Uterus (tissue), 4 donors: ENCODE measurements around the gene ATRN. TPM values are rescaled to one million over a fixed set of nuclear protein-coding genes. Genes with fewer than 3 reads are reported as not detected.

Experiments
- DNase-seq, 2 donors: peaks; one replicate each; pipeline ENCODE4 v3.0.0-alpha.2; 2019 to 2020
- H3K27ac ChIP-seq, 2 donors: fragments of 200-600 bp; sonication (generic); 1 replicate in 1 of 2; 2 replicates in 1 of 2; pipeline ENCODE4 v1.5.1; 2016 to 2018
- H3K27me3 ChIP-seq, 2 donors: fragments of 200-600 bp; sonication (generic); one replicate each; pipeline ENCODE4 v1.5.1; 2018 to 2019; ENCODE audit warnings: control low read depth in 1 of 2
- H3K36me3 ChIP-seq, 2 donors: fragments of 200-600 bp; sonication (generic); one replicate each; pipeline ENCODE4 v1.5.1; 2019; ENCODE audit warnings: control low read depth in 1 of 2
- H3K4me1 ChIP-seq, 2 donors: fragments of 200-600 bp; sonication (generic); one replicate each; pipeline ENCODE4 v1.5.1; 2018 to 2019; ENCODE audit warnings: control low read depth in 1 of 2
- H3K4me3 ChIP-seq, 2 donors: fragments of 200-600 bp; sonication (generic); 1 replicate in 1 of 2; 2 replicates in 1 of 2; pipeline ENCODE4 v1.5.1; 2018 to 2019; ENCODE audit warnings: mild to moderate bottlenecking in 1 of 2
- H3K9me3 ChIP-seq, 2 donors: fragments of 200-600 bp; sonication (generic); one replicate each; pipeline ENCODE4 v1.5.1; 2019; ENCODE audit warnings: control low read depth in 1 of 2
- CTCF ChIP-seq, 4 experiments: fragments of 200-600 bp in 2 of 4; fragments of 450-650 bp in 2 of 4; sonication (generic) in 2 of 4; IDR thresholded peaks; one replicate each; pipeline ENCODE4 v1.5.1; 2016 to 2019; ENCODE audit warnings: antibody characterized with exemption in 4 of 4, mild to moderate bottlenecking in 2 of 4, moderate library complexity in 1 of 4
- POLR2A ChIP-seq, 2 donors: fragments of 450-650 bp; IDR thresholded peaks; one replicate each; pipeline ENCODE4 v1.6.1; 2016; ENCODE audit warnings: antibody characterized with exemption in 2 of 2, mild to moderate bottlenecking in 1 of 2, moderate library complexity in 1 of 2
- intact Hi-C: fragments of 100-400 bp; cut with DNase I; formaldehyde crosslinking; loops from one replicate; pipeline ENCODE4 v1.15.1; 2023; ENCODE audit warnings: low total_unique reads
- small RNA-seq: library from RNA; depleted of rRNA; stranded (forward); fragments of <200 nt; gene quantifications from one replicate; pipeline ENCODE3, GENCODE V24; 2016
- total RNA-seq, 4 donors: library from RNA; depleted of rRNA in 3 of 4; stranded (reverse); fragments of >200 nt in 3 of 4; gene quantifications; one replicate each; pipeline versions ENCODE4 v1.1.0 to v1.2.4, GENCODE V29; 2014 to 2023
- donor health status: DM: yes; HTN: yes; CAD: no.

The ATRN gene
- total RNA-seq, 4 donors from 2014 or later = 7.4 to 76.7 (median 21.2) TPM

- TF ChIP-seq POLR2A (IDR thresholded peaks at IDR 0.05) = no peak
- no peak for TF ChIP-seq CTCF (IDR thresholded peaks at IDR 0.05)
- Histone ChIP-seq H3K36me3 (no peaks in the 10 kb centered on the region), H3K27ac (no peak overlapping the region), H3K27me3 (no peaks in the 10 kb centered on the region), H3K4me3 (no peak overlapping the region), H3K4me1 (no peaks in the 10 kb centered on the region), H3K9me3 (no peaks in the 10 kb centered on the region)
- no peak for DNase-seq
- intact Hi-C loops = no loop called here
Observed at GRCh38 chr20:3699037-3699436, 228.2 kb downstream of the ATRN start.

Small RNA genes lying within 50 kb of the gene (small RNA-seq; reads per million reads assigned to genes)
- gene AL353193.1 = not detected

Other genes with a start within 250 kb of the ATRN start
- under 1 TPM in 3 of 4 donors, not detected in 1; 0.29 to 0.91 (median 0.76) TPM for gene SLC4A11, start 231.8 kb upstream of the ATRN start, total RNA-seq
- gene DNAAF9, start 63.3 kb upstream of the ATRN start, total RNA-seq = 10 to 100 TPM in 2 of 4 donors, 1 to 10 TPM in 2; 5.6 to 25.2 (median 17.3) TPM
- gene GFRA4, start 192.4 kb downstream of the ATRN start, total RNA-seq = not detected
- gene ADAM33, start 211.0 kb downstream of the ATRN start, total RNA-seq = 100 to 1,000 TPM in 2 of 4 donors, 10 to 100 TPM in 2; 66.5 to 215 (median 128) TPM
- gene SIGLEC1, start 241.6 kb downstream of the ATRN start, total RNA-seq = 1 to 10 TPM; 1.0 to 7.9 (median 3.4) TPM